Measurements from ENCODE around the gene RFC1. TPM values are rescaled to one million over a fixed set of nuclear protein-coding genes. Genes with fewer than 3 reads are reported as not detected.

The RFC1 gene
- total and polyA plus RNA-seq, 2 of the 4 experiments (the other 2 are of a cell fraction), result 18.4 to 49.3 TPM

- BruUV-seq (replicated peaks), result no TSS peak
- Histone ChIP-seq H3K23ac (ENCODE audit: low read depth, low read length) (no peak overlapping the region), H4K91ac (ENCODE audit: insufficient read depth, low read depth, low read length) (no peak overlapping the region), H3K9me3 (ENCODE audit: control insufficient read depth, insufficient read depth, low read length) (no peaks in the 10 kb centered on the region), H3K27ac (ENCODE audit: insufficient read depth, low read length) (no peak overlapping the region), H2BK120ac (ENCODE audit: low read depth, low read length) (no peak overlapping the region), H3K27me3 (ENCODE audit: control insufficient read depth, insufficient read depth, low read length) (no peaks in the 10 kb centered on the region), H4K5ac (ENCODE audit: low read depth, low read length) (no peak overlapping the region), H2AFZ (replicated peaks; ENCODE audit: low read length, poor library complexity) (no peak overlapping the region), H2AK9ac (replicated peaks; ENCODE audit: low read depth, low read length, poor library complexity) (no peak overlapping the region), H2BK15ac (ENCODE audit: low read depth, low read length) (no peak overlapping the region), H3K9ac (ENCODE audit: low read depth, low read length) (no peak overlapping the region), H3K36me3 (ENCODE audit: control insufficient read depth, insufficient read depth, low read length) (peaks cover 28% of the 10 kb centered on the region), H3K14ac (replicated peaks; ENCODE audit: low read depth, low read length) (no peak overlapping the region), H3K9me1 (ENCODE audit: insufficient read depth, low read length) (peaks cover 12% of the 10 kb centered on the region; the same call in 1 of the 2 replicates), H3K79me1 (ENCODE audit: low read depth in 1 of 2, low read length in 2 of 2) (peaks cover 3 to 16% of the 10 kb centered on the region in 2 experiments; a peak in 3 of 4 replicates), H3K4ac (ENCODE audit: low read depth, low read length) (no peak overlapping the region), H3K56ac (ENCODE audit: extremely low read depth, insufficient read depth, low read length) (no peak overlapping the region), H2AK5ac (ENCODE audit: low read depth, low read length) (no peak overlapping the region), H3K18ac (ENCODE audit: low read depth, low read length) (no peak overlapping the region), H2BK5ac (ENCODE audit: low read depth, low read length, poor library complexity, severe bottlenecking) (no peak overlapping the region), H3K4me3 (ENCODE audit: insufficient read depth, low read depth, low read length) (no peak overlapping the region), H4K8ac (ENCODE audit: low read depth in 2 of 2, low read length in 2 of 2) (no peak overlapping the region), H2BK20ac (ENCODE audit: low read depth, low read length) (no peak overlapping the region), H4K20me1 (ENCODE audit: insufficient read depth, low read length) (no peaks in the 10 kb centered on the region), H3K4me1 (ENCODE audit: control insufficient read depth, insufficient read depth, low read length) (no peaks in the 10 kb centered on the region), H3K4me2 (ENCODE audit: low read depth, low read length) (no peak overlapping the region)
- CTCF ChIA-PET, result no interaction called here
- in situ Hi-C loops (cut with MboI; ENCODE audit: low sequenced_read_pairs), result no loop called here
- intact Hi-C loops (cut with micrococcal nuclease), result no loop called here
- DNase-seq, result no peak
- no peak for TF ChIP-seq MXI1 (IDR thresholded peaks at IDR 0.05; ENCODE audit: borderline replicate concordance, low read depth, low read length)
- TF ChIP-seq CHD1 (IDR thresholded peaks at IDR 0.05; ENCODE audit: low read depth, low read length), result no peak
- no peak for TF ChIP-seq RCOR1 (IDR thresholded peaks at IDR 0.05; ENCODE audit: insufficient replicate concordance, low read length)
- TF ChIP-seq RAD21 (IDR thresholded peaks at IDR 0.05; ENCODE audit: low read length), result no peak
- no peak for TF ChIP-seq MAFK (IDR thresholded peaks at IDR 0.05; ENCODE audit: low read depth, low read length)
- TF ChIP-seq FOS (IDR thresholded peaks at IDR 0.05; ENCODE audit: low read depth, low read length), result no peak
- TF ChIP-seq POLR2A (IDR thresholded peaks at IDR 0.05; ENCODE audit: low read depth, low read length), result no peak
- TF ChIP-seq CEBPB (IDR thresholded peaks at IDR 0.05; ENCODE audit: low read depth, low read length), result no peak
- no peak for TF ChIP-seq BHLHE40 (IDR thresholded peaks at IDR 0.05; ENCODE audit: low read depth, low read length)
- no peak for TF ChIP-seq RFX5 (IDR thresholded peaks at IDR 0.05; ENCODE audit: low read depth, low read length)
- TF ChIP-seq NFE2L2 (IDR thresholded peaks at IDR 0.05; ENCODE audit: low read depth, low read length), result no peak
- no peak for TF ChIP-seq USF2 (IDR thresholded peaks at IDR 0.05; ENCODE audit: low read depth, low read length)
- no peak for TF ChIP-seq ELK1 (IDR thresholded peaks at IDR 0.05; ENCODE audit: borderline replicate concordance, low read depth, low read length)
- no peak for TF ChIP-seq MAZ (IDR thresholded peaks at IDR 0.05; ENCODE audit: borderline replicate concordance, low read depth, low read length)
- TF ChIP-seq SMC3 (IDR thresholded peaks at IDR 0.05; ENCODE audit: low read depth, low read length), result no peak
- no peak for TF ChIP-seq CTCF (conservative IDR thresholded peaks at IDR 0.05; ENCODE audit: low read depth, low read length)
- WGBS, 2 experiments (ENCODE audit: extremely low coverage in 2 of 2, insufficient read length in 1 of 2), result no CpG with 5 or more reads among the region's 1 CpG
- ATAC-seq (ENCODE audit: low read depth), result no peak
- POLR2A ChIA-PET (ENCODE audit: unreplicated experiment), result no interaction called here
- dilution Hi-C loops (cut with HindIII; ENCODE audit: low sequenced_read_pairs, unreplicated experiment), result no loop called here
Observed at GRCh38 chr4:39302901-39303300, 63.3 kb downstream of the RFC1 start.

Measured in IMR-90 (cell line).